ENCODE data around the gene RPL29. TPM values are rescaled to one million over a fixed set of nuclear protein-coding genes. Genes with fewer than 3 reads are reported as not detected.
A peak's percentile ranks its signal among the peaks of the same experiment; 100 is the strongest.
"Not testable (repeated sequence)": the region's sequence is repeated elsewhere in the genome, so short reads cannot be mapped to it uniquely, and the experiment has no call there.

Gene RPL29
- 598 and 1,092 TPM in 2 replicates for total RNA-seq (2014; rRNA removed; shearing (Covaris generic); ENCODE audit: low replicate concordance)

DNA sequence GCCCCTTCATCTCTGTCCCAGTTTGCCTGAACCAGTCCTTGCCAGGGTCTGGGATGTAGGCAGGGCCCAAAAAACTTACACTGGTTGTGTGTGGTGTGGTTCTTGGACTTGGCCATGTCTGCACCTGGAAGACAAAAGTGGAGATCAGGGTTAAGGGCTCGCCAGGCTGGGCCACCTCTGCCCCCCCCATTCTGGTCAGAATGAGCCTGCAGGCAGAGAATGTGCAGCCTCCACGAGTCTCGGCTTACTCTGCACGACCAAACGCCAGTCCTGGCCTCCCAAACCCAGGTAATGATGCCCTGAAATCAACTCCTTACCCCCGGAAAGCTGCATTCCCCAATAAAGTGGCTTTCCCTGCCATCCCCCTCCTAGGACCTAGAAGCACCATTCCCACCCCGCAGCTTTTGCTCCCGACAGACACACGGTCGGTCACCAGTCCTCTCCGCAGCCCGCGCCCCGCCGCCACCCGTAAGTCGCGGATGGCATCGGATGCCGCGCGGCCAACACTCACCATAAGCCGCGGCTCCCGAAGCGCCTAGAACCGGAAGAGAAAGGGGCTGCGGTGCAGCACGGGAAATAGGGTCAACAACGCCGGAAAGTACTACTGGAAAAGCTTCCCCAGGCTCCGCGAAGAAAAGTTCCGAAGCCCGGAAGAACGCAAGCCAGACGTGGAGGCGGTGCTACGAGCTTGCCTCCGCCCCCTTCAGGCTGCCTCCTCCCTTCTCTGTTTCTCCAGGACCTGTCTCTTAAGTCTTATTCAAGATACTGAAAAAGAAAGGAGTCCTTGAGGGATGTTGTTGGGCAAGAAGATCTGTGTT lies at the start of gene RPL29:
Gene RPL29, minus strand, starts transcription at position 550 of the 818 bp plus-strand sequence. Its CDS starts 434 bp downstream, at position 116.
- peak within 1 kb of the TSS; percentile 89 for H3K4me3 ChIP-seq
- H3K9me3 ChIP-seq: no peaks in the 10 kb centered on the region
- H3K27me3 ChIP-seq: no peaks in the 10 kb centered on the region
- peaks cover 44% of the 10 kb centered on the region for H3K36me3 ChIP-seq
- DNase-seq: peak; percentile 83

DNA sequence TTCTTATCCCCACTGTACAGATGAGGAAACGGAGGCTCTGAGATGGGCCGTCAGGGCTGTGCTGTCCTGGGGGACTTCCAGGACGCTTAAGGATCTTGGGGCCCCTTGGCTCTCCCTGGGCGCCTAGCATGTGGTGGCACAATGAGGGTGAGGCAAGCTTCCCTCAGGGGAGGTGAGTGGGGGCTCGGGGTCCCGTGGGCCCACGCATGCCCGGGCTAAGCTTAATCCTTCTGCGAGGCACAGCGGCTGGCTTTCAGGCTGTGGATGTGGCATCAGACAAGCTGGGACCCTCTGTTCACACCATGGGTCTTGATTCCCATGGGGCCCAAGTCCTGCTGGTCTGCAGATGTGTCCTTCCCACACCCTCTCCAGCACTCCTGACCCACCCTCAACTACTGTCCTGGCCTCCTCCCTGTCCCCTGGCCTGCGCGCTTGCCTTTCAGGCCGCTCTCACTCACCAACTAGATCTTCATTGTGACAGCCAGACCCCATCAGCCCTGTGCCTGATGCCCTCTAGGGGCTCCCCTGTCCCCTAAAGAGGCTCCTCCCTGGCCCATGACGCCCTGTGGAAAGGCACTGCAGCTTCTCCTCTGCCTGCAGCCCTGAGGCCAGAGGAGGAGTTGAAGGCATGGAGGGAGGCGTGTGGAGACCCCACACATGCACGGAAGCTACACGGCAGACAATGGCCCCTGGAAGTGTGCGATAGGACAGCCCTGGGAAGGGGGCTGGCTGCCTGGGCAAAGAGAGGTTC lies 49.3 kb upstream of the RPL29 start:
- Histone ChIP-seq H3K4me3 (no peak overlapping the region), H3K36me3 (peaks cover 4% of the 10 kb centered on the region; the same call in 1 of the 2 replicates), H3K9me3 (no peaks in the 10 kb centered on the region), H3K27me3 (no peaks in the 10 kb centered on the region)
- DNase-seq: no peak

DNA sequence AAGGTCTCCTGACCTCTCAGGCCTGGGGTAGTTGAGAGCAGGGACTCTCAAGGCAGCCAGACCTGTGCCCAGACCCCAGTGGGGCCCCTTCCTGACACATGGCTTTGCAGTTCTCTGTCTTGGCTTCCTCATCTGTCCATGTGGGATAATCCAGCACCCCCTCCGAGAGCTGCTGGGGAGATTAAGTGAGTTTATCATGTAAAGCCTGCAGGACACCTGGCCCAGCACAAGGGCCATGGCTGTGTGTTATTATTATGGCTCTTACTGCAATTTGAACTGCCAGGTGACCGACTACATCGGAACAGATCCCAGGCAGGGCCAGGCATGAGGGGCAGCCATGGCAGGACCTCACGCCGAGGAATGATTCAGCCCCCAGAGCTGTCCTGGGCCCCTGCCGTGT lies 48.1 kb upstream of the RPL29 start:
- peak; percentile 61 for DNase-seq
- no peak overlapping the region for H3K4me3 ChIP-seq
- no peaks in the 10 kb centered on the region for H3K36me3 ChIP-seq
- no peaks in the 10 kb centered on the region for H3K9me3 ChIP-seq
- no peaks in the 10 kb centered on the region for H3K27me3 ChIP-seq

DNA sequence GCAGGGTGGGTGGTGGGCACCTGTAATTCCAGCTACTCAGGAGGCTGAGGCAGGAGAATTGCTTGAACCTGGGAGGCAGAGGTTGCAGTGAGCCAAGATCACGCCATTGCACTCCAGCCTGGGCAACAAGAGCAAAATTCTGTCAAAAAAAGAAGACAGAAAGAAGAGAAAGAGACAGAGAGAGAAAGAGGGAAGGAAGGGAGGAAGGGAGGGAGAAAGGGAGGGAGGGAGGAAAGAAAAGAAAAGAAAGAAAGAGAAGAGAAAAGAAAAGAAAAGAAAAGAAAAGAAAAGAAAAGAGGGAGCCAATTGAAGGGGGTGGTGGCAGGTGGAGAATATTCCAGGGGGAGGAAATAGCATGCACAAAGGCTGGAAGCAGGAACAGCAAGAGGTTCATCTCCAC lies 47.3 kb upstream of the RPL29 start:
- not testable (repeated sequence) for DNase-seq, H3K36me3 ChIP-seq, H3K9me3 ChIP-seq, H3K27me3 ChIP-seq, H3K4me3 ChIP-seq

DNA sequence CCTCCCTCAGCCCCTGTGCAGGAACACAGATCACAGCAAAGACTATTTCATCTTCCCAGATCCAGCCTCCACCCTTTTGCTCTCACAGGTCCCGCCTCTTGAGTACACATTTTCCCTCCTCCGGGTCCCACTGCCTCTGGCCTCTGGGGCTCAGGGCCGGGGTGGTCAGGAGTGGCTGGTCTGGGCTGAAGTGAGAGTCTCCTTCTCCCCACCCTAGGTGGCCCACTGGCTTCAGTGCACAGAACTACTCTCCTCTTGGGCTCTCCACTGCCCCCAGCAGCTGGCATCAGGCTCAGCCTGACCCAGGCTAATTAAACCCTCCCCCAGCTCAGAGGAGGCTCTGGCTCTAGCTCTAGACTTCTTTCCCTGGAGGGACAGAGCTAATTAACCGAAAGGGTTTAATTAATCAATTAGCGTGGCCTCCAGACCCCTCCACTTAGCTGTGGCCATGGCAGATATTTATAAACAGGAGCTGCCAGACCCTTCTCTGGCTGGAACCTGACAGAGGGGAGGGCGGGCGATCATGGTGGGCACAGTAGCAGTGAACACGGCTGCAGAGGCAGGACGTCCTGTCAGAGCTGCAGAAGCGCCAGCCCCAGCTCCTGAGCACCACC lies 45.5 kb upstream of the RPL29 start:
- Histone ChIP-seq H3K9me3 (no peaks in the 10 kb centered on the region), H3K4me3 (no peak overlapping the region), H3K36me3 (no peaks in the 10 kb centered on the region), H3K27me3 (no peaks in the 10 kb centered on the region)
- no peak for DNase-seq

DNA sequence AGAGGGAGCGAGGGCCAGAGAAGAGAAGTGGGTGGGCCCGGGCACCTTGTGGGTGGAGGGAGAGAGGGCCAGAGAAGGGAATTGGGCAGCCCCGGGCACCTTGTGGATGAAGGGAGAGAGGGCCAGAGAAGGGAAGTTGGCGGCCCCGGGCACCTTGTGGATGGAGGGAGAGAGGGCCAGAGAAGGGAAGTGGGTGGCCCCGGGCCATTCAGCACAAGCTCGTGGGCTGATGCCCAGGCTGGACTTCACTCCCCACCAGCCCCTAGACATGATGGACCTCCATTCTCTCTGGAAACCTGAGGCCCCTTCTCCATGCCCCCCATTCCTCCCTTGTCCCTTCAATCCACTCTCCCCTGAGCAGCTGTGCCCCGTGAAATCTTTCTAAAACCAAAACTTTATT lies 44.9 kb upstream of the RPL29 start:
- Histone ChIP-seq H3K9me3 (no peaks in the 10 kb centered on the region), H3K27me3 (no peaks in the 10 kb centered on the region), H3K4me3 (no peak overlapping the region), H3K36me3 (no peaks in the 10 kb centered on the region)
- no peak for DNase-seq

DNA sequence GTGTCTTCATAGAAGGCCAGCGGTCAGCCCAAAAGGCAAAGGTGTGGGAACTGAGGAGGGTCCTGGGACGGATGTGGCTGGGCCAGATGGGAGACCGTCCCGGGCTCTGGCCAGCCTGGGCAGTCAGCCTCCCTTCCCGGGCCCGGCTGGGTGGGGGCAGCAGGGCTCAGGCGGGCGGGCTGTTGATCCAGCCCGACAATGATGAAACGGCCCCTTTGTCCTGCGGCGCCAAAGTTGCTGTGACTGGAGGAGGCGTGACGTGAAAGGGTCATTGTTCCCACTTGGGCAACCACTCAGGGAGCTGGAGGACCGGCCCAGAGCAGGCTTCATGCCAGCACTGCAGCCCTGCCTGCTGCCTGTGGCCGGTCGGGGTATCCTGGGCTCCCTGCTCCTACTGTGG lies 44.2 kb upstream of the RPL29 start:
- H3K9me3 ChIP-seq: no peaks in the 10 kb centered on the region
- DNase-seq: no peak
- no peaks in the 10 kb centered on the region for H3K27me3 ChIP-seq
- no peaks in the 10 kb centered on the region for H3K36me3 ChIP-seq
- H3K4me3 ChIP-seq: no peak overlapping the region

DNA sequence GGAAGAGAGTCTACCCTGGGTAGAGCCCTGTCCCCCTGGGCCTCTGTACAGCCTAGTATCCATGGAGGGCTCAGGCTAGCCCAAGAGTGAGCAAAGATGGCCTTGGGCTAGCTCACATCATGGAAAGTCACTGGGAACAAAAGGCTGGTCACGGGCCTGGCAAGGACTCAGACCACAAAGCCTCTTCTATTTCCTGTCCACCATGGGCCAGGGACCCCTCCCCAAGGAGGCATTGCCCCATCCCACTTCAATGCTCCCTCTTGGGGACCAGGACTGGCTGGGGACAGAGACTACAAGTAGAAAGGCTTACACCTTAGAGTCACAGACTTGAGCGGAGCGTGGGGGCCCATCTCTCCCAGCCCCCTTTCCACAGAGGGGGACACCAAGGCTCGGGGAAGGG lies 43.7 kb upstream of the RPL29 start:
- Histone ChIP-seq H3K9me3 (no peaks in the 10 kb centered on the region), H3K4me3 (no peak overlapping the region), H3K36me3 (no peaks in the 10 kb centered on the region), H3K27me3 (no peaks in the 10 kb centered on the region)
- DNase-seq: no peak

DNA sequence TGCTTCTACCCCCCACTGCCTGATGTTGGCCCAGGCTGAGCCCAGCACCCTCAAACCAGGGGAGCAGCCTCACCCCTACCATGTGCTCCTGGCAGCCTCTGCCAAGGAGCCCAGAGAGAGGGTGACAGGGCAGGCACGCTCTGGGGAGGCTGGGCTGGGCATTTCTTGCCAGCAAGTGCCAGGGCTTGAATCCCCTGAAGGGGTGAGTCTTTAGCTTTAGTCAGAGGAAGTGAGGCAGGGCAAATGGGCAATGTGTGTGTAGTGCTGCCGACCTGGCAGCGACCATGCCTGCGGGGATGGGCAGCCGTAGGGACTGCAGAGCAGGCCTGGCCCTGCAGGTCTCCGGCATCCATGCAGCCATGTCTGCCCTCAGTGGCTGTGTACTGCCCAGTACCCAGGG lies 42.5 kb upstream of the RPL29 start:
- Histone ChIP-seq H3K27me3 (no peaks in the 10 kb centered on the region), H3K36me3 (no peaks in the 10 kb centered on the region), H3K4me3 (no peak overlapping the region), H3K9me3 (no peaks in the 10 kb centered on the region)
- peak; percentile 81 for DNase-seq

DNA sequence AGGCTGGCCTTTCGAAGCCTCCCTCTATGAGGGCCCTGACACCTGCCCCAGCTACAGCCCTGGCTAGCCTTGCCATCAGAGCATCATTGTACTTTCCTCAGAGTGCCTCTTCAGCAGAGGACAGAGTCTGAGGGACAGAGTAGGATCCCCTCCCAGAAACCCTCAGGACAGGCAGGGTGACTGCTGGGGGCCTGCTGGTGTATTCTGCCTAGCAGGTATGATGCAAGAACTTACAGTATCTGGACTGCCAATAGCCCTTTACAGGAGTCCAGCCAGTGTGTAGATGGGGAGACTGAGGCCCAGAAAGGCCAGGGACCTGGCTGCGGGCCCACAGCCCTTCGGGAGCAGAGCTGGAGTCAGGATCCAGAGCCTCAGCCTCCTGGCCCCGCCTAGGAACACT lies 41.6 kb upstream of the RPL29 start:
- no peaks in the 10 kb centered on the region for H3K9me3 ChIP-seq
- H3K27me3 ChIP-seq: no peaks in the 10 kb centered on the region
- no peak for DNase-seq
- H3K36me3 ChIP-seq: no peaks in the 10 kb centered on the region
- no peak overlapping the region for H3K4me3 ChIP-seq

DNA sequence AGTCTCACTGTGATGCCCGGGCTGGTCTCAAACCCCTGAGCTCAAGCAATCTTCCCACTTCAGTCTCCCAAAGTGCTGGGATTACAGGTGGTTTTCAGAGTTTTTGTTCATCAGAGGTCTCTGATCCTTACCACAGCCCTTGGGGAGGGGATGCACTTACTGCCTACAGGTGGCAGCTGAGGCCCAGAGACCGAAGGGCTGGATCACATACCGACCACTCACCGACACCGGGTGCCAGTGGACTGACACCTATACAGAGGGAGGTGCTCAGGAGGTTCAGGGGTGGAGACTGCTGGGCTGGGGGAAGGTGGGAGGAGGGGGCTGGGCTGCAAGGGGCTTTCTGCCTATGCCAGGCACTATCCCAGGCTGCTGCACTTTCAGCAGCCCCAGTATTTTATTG lies 41.1 kb upstream of the RPL29 start:
- no peaks in the 10 kb centered on the region for H3K9me3 ChIP-seq
- H3K27me3 ChIP-seq: no peaks in the 10 kb centered on the region
- H3K36me3 ChIP-seq: no peaks in the 10 kb centered on the region
- no peak overlapping the region for H3K4me3 ChIP-seq
- no peak for DNase-seq

DNA sequence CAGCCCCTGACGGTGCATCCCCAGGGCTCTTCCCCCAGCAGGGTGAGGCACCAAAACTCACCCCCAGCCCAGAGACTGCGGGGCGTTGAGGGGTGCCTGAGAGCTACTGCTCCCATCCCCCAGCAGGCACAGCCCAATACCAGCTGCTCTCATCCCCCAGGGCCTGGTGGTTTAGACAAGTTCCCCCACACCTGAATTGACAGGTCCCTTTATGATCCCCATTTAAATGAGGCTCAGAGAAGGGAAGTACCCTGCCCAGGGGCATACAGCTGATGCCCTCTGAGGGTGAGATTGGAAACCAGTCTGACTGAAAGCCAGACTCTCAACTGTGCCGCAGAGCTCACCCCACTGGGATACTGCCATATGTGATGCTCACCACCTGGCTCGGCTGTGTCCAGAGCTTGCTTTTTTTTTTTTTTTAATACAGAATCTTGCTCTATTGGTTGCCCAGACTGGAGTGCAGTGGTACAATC lies 40.6 kb upstream of the RPL29 start:
- Histone ChIP-seq H3K27me3 (no peaks in the 10 kb centered on the region), H3K4me3 (no peak overlapping the region), H3K36me3 (no peaks in the 10 kb centered on the region), H3K9me3 (no peaks in the 10 kb centered on the region)
- no peak for DNase-seq

DNA sequence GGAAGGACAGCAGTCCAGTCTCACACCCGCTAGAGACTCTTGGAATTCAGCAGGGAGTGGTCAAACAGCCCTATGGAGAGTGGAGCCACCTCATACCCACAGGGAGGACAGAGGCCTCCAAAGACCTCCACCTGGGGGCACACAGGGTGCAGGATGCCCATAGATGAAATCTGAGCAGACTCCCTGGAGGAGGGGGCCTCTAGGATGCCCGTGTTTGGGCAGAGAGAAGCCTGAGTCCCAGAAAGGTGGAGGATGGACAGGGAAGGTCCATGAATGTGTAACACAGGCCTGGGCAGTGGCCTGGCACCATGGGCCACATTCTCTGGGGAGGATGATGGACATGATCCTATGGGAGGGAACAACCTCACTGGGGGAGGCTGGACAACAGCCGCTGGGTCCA lies 39.0 kb upstream of the RPL29 start:
- DNase-seq: no peak
- H3K27me3 ChIP-seq: no peaks in the 10 kb centered on the region

DNA sequence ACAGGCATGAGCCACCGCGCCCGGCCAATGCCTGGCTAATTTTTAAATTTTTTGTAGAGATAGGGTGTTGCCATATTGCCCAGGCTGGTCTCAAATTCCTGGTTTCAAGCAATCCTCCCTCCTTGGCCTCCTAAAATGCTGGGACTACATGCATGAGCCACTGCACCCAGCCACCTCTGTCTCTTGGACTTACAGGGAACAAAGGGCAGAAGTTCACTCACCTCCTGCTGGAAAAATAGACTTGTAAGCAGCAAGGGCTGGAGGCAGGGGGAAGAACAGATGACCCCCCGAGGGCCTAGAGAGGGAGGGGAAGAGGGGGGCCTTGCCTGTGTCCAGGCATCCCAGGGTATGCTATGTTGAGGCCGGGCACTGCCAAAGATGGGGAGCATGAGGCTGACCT lies 38.5 kb upstream of the RPL29 start:
- no peaks in the 10 kb centered on the region for H3K9me3 ChIP-seq
- DNase-seq: no peak
- H3K4me3 ChIP-seq: no peak overlapping the region
- no peaks in the 10 kb centered on the region for H3K27me3 ChIP-seq
- no peaks in the 10 kb centered on the region for H3K36me3 ChIP-seq

More for the DNA sequence above, 39.0 kb upstream of the RPL29 start:
- H3K36me3 ChIP-seq: no peaks in the 10 kb centered on the region
- H3K9me3 ChIP-seq: no peaks in the 10 kb centered on the region
- no peak overlapping the region for H3K4me3 ChIP-seq

DNA sequence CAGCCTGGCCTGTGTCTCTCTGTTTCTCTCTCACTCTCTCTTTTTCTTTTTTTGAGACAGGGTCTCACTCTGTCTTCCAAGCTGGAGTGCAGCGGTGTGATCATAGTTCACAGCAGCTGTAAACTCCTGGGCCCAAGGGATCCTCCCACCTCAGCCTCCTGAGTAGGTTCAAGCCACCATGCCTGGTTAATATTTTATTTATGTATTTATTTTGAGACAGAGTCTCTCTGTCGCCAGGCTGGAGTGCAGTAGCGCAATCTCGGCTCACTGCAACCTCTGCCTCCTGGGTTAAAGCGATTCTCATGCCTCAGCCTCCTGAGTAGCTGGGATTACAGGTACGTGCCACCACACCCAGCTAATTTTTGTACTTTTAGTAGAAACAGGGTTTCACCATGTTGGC lies 38.1 kb upstream of the RPL29 start:
- DNase-seq, H3K27me3 ChIP-seq, H3K4me3 ChIP-seq, H3K9me3 ChIP-seq, H3K36me3 ChIP-seq: not testable (repeated sequence)

DNA sequence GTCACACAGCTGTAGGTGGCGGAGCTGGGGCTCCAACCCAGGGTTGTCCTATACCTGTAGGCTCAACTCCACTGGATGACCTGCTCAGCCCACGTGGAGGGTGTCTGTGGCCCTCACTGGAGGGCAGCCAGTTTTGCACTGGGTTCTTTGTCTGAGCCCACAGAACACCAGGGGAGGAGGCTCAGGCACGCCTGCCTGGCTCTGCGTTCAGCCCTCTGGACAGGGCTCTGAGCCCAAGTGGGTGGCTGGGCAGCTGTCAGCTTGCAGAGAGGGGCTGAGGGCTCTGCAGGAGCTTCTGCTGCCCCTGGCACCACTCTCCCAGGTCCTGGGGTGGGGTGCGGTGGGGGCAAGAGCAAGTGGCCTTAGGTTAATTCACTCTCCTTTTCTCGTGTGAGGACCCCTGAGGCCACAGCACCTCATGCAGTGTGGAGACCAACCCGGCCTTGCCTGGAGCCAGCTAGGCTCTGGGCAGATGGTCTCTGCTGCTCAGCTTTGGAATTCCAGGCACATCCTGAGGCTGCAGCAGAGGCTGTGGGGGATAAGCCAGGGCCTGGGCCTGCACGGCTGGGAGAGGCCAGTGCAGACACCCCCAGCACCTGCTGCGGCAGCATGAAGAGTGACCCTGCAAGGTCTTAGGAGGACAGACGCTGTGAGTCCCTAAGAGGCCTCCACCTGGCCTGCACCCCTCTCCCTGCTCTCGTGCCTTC lies 37.2 kb upstream of the RPL29 start:
- Histone ChIP-seq H3K4me3 (no peak overlapping the region), H3K36me3 (no peaks in the 10 kb centered on the region), H3K27me3 (no peaks in the 10 kb centered on the region), H3K9me3 (no peaks in the 10 kb centered on the region)
- DNase-seq: no peak

DNA sequence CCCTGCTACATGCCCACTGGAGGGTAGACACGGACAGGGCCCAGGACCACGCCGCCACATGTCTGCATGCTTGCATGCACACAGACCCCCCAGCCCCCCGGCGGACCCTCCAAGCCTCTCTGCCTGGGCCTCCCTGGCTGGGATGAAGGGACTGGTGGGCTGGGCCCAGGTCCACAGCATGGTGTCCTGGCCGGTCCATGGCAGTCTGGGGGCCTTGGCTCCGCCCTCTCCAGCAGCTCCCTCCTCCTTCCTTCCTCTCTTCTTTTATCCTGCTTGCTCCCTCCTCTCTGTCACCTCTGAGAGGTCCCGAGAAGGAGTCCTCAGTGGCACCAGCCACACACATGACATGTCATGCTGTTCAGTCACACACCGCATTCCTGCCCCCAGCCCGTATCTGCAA lies 36.2 kb upstream of the RPL29 start:
- Histone ChIP-seq H3K27me3 (no peaks in the 10 kb centered on the region), H3K36me3 (no peaks in the 10 kb centered on the region), H3K9me3 (no peaks in the 10 kb centered on the region), H3K4me3 (no peak overlapping the region)
- DNase-seq: no peak

Data from MG63 (cell line).